ENCODE results near the gene LRFN5. TPM values are rescaled to one million over a fixed set of nuclear protein-coding genes. Genes with fewer than 3 reads are reported as not detected.

LRFN5 gene
- total and polyA plus RNA-seq, 2 of the 13 experiments (the other 11 are each of a cell fraction or from before 2014, with no cell fraction given) = not detected

- POLR2A ChIA-PET = no interaction called here
- no peak overlapping the region for H3K4me2 ChIP-seq (ENCODE audit: low read depth, low read length)
- CTCF ChIA-PET (ENCODE audit: low intra/inter-chr PET ratio, low total read pairs) = no interaction called here
- BruUV-seq (replicated peaks) = no TSS peak
- ATAC-seq (no peak), DNase-seq (ENCODE audit: low spot score) (no peak), FAIRE-seq (no peak)
- in situ Hi-C loops (cut with HindIII; ENCODE audit: extremely low pct_ligation_motif_present, low pct_unique_long_range_greater_than_20kb) = no loop called here
- H2AFZ ChIP-seq (ENCODE audit: low read length) = no peak overlapping the region
- peaks cover 17% of the 10 kb centered on the region for H3K4me1 ChIP-seq (ENCODE audit: insufficient read depth, low read length)
- no peaks in the 10 kb centered on the region for H3K36me3 ChIP-seq (replicated peaks in 1 of 2; ENCODE audit: control insufficient read depth in 1 of 2, insufficient read depth in 2 of 2, low read length in 2 of 2)
- H3K9ac ChIP-seq (ENCODE audit: insufficient read depth, low read depth, low read length) = no peak overlapping the region
- no peaks in the 10 kb centered on the region for H3K79me2 ChIP-seq (ENCODE audit: insufficient read depth, low read length)
- peaks cover 12 to 63% of the 10 kb centered on the region in 2 experiments for H3K27me3 ChIP-seq (ENCODE audit: control insufficient read depth in 1 of 2, insufficient read depth in 2 of 2, low read length in 2 of 2)
- TF ChIP-seq MAF1 (CRISPR knock-in tag; IDR thresholded peaks at IDR 0.05; ENCODE audit: borderline replicate concordance) (no peak), ZNF768 (CRISPR knock-in tag; IDR thresholded peaks at IDR 0.05) (peak; percentile 46; the same call in 1 of the 2 replicates), DMTF1 (CRISPR knock-in tag; IDR thresholded peaks at IDR 0.05) (no peak), ADNP (CRISPR knock-in tag; IDR thresholded peaks at IDR 0.05) (no peak), ZNF225 (CRISPR knock-in tag; IDR thresholded peaks at IDR 0.05) (0 out of 2 replicates have a peak, but pooled peaks have one; percentile 34), ZNF24 (IDR thresholded peaks at IDR 0.05) (no peak), FOXC1 (CRISPR knock-in tag; IDR thresholded peaks at IDR 0.05; ENCODE audit: borderline replicate concordance) (no peak), ZNF687 (CRISPR knock-in tag; IDR thresholded peaks at IDR 0.05) (no peak), HNRNPLL (IDR thresholded peaks at IDR 0.05; ENCODE audit: low read depth, low read length, poor library complexity, severe bottlenecking) (peak; percentile 28), TP53 (CRISPR knock-in tag; conservative IDR thresholded peaks at IDR 0.05) (no peak), ELK4 (CRISPR knock-in tag; IDR thresholded peaks at IDR 0.05; ENCODE audit: borderline replicate concordance) (0 out of 2 replicates have a peak, but pooled peaks have one; percentile 22), AGO2 (optimal IDR thresholded peaks at IDR 0.05; ENCODE audit: low read depth, low read length) (peak; percentile 23), BRD4 (CRISPR knock-in tag; IDR thresholded peaks at IDR 0.05) (0 out of 2 replicates have a peak, but pooled peaks have one; percentile 30), DNMT1 (CRISPR knock-in tag; IDR thresholded peaks at IDR 0.05) (peak; percentile 68; the same call in 1 of the 2 replicates)
- WGBS (ENCODE audit: low lambda C conversion rate) = 37% methylated on average over 53 of the region's 55 CpGs
- H4K20me1 ChIP-seq (ENCODE audit: insufficient read depth, low read length) = no peaks in the 10 kb centered on the region
- H3K27ac ChIP-seq (ENCODE audit: extremely low read length, insufficient read depth, low read length) = no peak overlapping the region
- no peak overlapping the region for H3K4me3 ChIP-seq (replicated peaks in 1 of 3; ENCODE audit: insufficient read depth in 1 of 3, low read depth in 2 of 3, low read length in 3 of 3)
- intact Hi-C loops (cut with micrococcal nuclease; ENCODE audit: unreplicated experiment) = no loop called here
- H3K9me3 ChIP-seq (ENCODE audit: low read length) = no peaks in the 10 kb centered on the region
Measured at GRCh38 chr14:41607966-41608663, 1.4 kb downstream of the LRFN5 start.

Measured in HepG2 (cell line).